ENCODE measurements around the gene RBPJ. TPM values are rescaled to one million over a fixed set of nuclear protein-coding genes. Genes with fewer than 3 reads are reported as not detected.

RBPJ gene
- total RNA-seq, 2 donors from 2014 or later: 31.4 to 41.0 TPM

DNA sequence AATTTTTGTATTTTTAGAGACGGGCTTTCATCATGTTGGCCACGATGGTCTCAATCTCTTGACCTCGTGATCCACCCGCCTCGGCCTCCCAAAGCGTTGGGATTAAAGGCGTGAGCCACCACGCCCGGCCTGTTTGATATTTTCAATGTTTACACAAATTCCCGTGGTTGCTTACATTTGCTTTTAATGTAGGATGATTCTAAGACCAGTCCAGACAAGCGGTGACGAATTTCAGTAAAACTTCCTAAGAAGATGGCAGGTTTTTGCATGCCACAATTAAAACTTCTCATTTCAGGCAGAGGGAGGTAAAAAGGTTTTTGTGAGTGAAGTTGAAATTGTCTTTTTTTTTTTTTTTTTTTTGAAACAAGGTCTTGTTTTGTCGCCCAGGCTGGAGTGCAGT is 41.4 kb upstream of the RBPJ start:
- Histone ChIP-seq H3K27ac (no peak overlapping the region), H3K36me3 (no peaks in the 10 kb centered on the region), H3K4me3 (no peak overlapping the region), H3K4me1 (no peaks in the 10 kb centered on the region), H3K27me3 (no peaks in the 10 kb centered on the region), H3K9me3 (no peaks in the 10 kb centered on the region)
- DNase-seq (ENCODE audit: low spot score): no peak
- TF ChIP-seq CTCF (IDR thresholded peaks at IDR 0.05): no peak

DNA sequence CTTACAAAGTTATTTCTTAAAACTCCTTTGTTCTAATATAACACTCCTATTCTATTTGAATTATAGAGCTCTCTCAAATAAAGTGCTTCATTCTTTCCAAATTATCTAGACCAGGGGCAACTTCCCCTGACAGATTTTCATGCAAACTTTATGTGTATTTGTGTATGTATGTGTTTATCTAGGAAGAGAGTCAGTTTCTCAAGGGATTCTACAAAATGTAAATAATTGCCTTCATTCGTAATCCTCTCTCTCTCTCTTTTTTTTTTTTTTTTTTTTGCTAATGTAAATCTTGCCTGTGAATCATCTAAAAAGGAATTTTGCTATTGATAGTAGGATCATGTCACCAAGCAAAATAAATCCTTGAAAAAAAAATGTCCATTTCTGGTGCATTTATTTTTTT is 38.9 kb upstream of the RBPJ start:
- Histone ChIP-seq H3K4me3 (no peak overlapping the region), H3K9me3 (no peaks in the 10 kb centered on the region), H3K4me1 (no peaks in the 10 kb centered on the region), H3K27ac (no peak overlapping the region), H3K27me3 (no peaks in the 10 kb centered on the region), H3K36me3 (no peaks in the 10 kb centered on the region)
- no peak for TF ChIP-seq CTCF (IDR thresholded peaks at IDR 0.05)
- DNase-seq (ENCODE audit: low spot score): no peak

GRCh38 chr4:26284536-26284935 is 36.3 kb upstream of the RBPJ start:
- DNase-seq (ENCODE audit: low spot score): no peak
- H3K36me3 ChIP-seq: no peaks in the 10 kb centered on the region
- H3K27ac ChIP-seq: no peak overlapping the region
- no peaks in the 10 kb centered on the region for H3K4me1 ChIP-seq
- TF ChIP-seq CTCF (IDR thresholded peaks at IDR 0.05): no peak
- no peaks in the 10 kb centered on the region for H3K9me3 ChIP-seq
- H3K4me3 ChIP-seq: no peak overlapping the region
- H3K27me3 ChIP-seq: no peaks in the 10 kb centered on the region

- no peak for TF ChIP-seq CTCF (IDR thresholded peaks at IDR 0.05)
- no peaks in the 10 kb centered on the region for H3K4me1 ChIP-seq
- no peak overlapping the region for H3K4me3 ChIP-seq
- H3K27ac ChIP-seq: no peak overlapping the region
- H3K36me3 ChIP-seq: no peaks in the 10 kb centered on the region
- no peak for DNase-seq (ENCODE audit: low spot score)
- no peaks in the 10 kb centered on the region for H3K9me3 ChIP-seq
- no peaks in the 10 kb centered on the region for H3K27me3 ChIP-seq
Measured at GRCh38 chr4:26285272-26285671, 35.5 kb upstream of the RBPJ start.

DNA sequence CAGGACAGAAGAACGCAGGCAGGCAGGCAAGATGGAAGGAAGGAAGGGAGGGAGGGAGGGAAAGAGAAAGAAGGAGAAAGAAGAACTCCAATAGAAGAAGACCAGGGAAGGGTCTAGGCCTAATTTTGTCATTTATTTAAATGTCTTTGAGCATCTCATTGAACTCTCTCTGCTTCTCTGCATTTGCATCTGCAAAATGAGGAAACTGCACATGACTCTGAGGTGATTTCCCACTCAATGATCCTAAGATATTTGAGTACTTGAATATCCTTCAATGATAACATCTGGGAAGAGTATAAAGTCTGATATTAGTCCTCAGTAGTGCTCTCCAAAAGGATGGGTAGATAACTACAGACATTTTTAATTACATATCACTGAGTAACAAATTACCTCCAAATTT is 33.1 kb upstream of the RBPJ start:
- TF ChIP-seq CTCF (IDR thresholded peaks at IDR 0.05): no peak
- no peak for DNase-seq (ENCODE audit: low spot score)
- no peaks in the 10 kb centered on the region for H3K4me1 ChIP-seq
- no peaks in the 10 kb centered on the region for H3K9me3 ChIP-seq
- H3K27me3 ChIP-seq: no peaks in the 10 kb centered on the region
- no peak overlapping the region for H3K27ac ChIP-seq
- H3K36me3 ChIP-seq: no peaks in the 10 kb centered on the region
- no peak overlapping the region for H3K4me3 ChIP-seq

GRCh38 chr4:26288355-26288909 is 32.4 kb upstream of the RBPJ start:
- no peak for TF ChIP-seq CTCF (IDR thresholded peaks at IDR 0.05)
- Histone ChIP-seq H3K27ac (peak overlapping the region in 1 of 2 donors; percentile 5), H3K4me3 (no peak overlapping the region), H3K27me3 (no peaks in the 10 kb centered on the region), H3K4me1 (no peaks in the 10 kb centered on the region), H3K36me3 (no peaks in the 10 kb centered on the region), H3K9me3 (no peaks in the 10 kb centered on the region)
- DNase-seq (ENCODE audit: low spot score): no peak

Measured in right atrium auricular region (tissue), 2 donors.